KOPT-K1 (cell line): ENCODE measurements around the gene AGR3.

Source experiments
- H3K27ac ChIP-seq: fragments of 200-600 bp; sonication (generic); 2 replicates; pipeline ENCODE4 v1.5.1; 2016; ENCODE audit warnings: antibody characterized with exemption, mild to moderate bottlenecking, low read depth, low read length; ENCODE audit not compliant: poor library complexity, severe bottlenecking
- H3K36me3 ChIP-seq: fragments of 200-600 bp; sonication (generic); 2 replicates; pipeline ENCODE4 v1.5.1; 2017; ENCODE audit warnings: antibody characterized with exemption, mild to moderate bottlenecking, low read length, moderate library complexity; ENCODE audit not compliant: insufficient read depth
- H3K9me3 ChIP-seq: fragments of 200-600 bp; sonication (generic); 2 replicates; pipeline ENCODE4 v1.5.1; 2017; ENCODE audit warnings: antibody characterized with exemption, low read length, mild to moderate bottlenecking; ENCODE audit not compliant: insufficient read depth, poor library complexity, severe bottlenecking

Gene AGR3

GRCh38 chr7:16881844-16882243 lies at the start of gene AGR3:
Gene AGR3, minus strand, starts transcription at chr7:16881983. Its CDS starts 3,365 bp downstream, at chr7:16878618.
- Histone ChIP-seq H3K27ac (no peak within 1 kb of the TSS), H3K9me3 (no peaks in the 10 kb centered on the region), H3K36me3 (no peaks in the 10 kb centered on the region)

- H3K27ac ChIP-seq = peak overlapping the region; percentile 59
- no peaks in the 10 kb centered on the region for H3K36me3 ChIP-seq
- no peaks in the 10 kb centered on the region for H3K9me3 ChIP-seq
Observed at GRCh38 chr7:16930946-16931345, 49.2 kb upstream of the AGR3 start.

- no peak overlapping the region for H3K27ac ChIP-seq
- H3K36me3 ChIP-seq = no peaks in the 10 kb centered on the region
- H3K9me3 ChIP-seq = no peaks in the 10 kb centered on the region
Observed at GRCh38 chr7:16929146-16929762, 47.5 kb upstream of the AGR3 start.

- no peaks in the 10 kb centered on the region for H3K36me3 ChIP-seq
- H3K9me3 ChIP-seq = no peaks in the 10 kb centered on the region
- H3K27ac ChIP-seq = no peak overlapping the region
Observed at GRCh38 chr7:16926861-16927260, 45.1 kb upstream of the AGR3 start.

GRCh38 chr7:16926283-16926682 lies 44.5 kb upstream of the AGR3 start:
- H3K36me3 ChIP-seq = no peaks in the 10 kb centered on the region
- no peak overlapping the region for H3K27ac ChIP-seq
- H3K9me3 ChIP-seq = no peaks in the 10 kb centered on the region

GRCh38 chr7:16925609-16926008 lies 43.8 kb upstream of the AGR3 start:
- no peak overlapping the region for H3K27ac ChIP-seq
- H3K9me3 ChIP-seq = no peaks in the 10 kb centered on the region
- H3K36me3 ChIP-seq = no peaks in the 10 kb centered on the region

- Histone ChIP-seq H3K27ac (peak overlapping the region; percentile 8), H3K9me3 (no peaks in the 10 kb centered on the region), H3K36me3 (no peaks in the 10 kb centered on the region)
Observed at GRCh38 chr7:16923019-16923418, 41.2 kb upstream of the AGR3 start.

- no peaks in the 10 kb centered on the region for H3K9me3 ChIP-seq
- no peaks in the 10 kb centered on the region for H3K36me3 ChIP-seq
- no peak overlapping the region for H3K27ac ChIP-seq
Observed at GRCh38 chr7:16921644-16922257, 40.0 kb upstream of the AGR3 start.

- Histone ChIP-seq H3K9me3 (no peaks in the 10 kb centered on the region), H3K36me3 (no peaks in the 10 kb centered on the region), H3K27ac (no peak overlapping the region)
Observed at GRCh38 chr7:16921151-16921550, 39.4 kb upstream of the AGR3 start.

- H3K9me3 ChIP-seq = no peaks in the 10 kb centered on the region
- H3K27ac ChIP-seq = no peak overlapping the region
- no peaks in the 10 kb centered on the region for H3K36me3 ChIP-seq
Observed at GRCh38 chr7:16919440-16919839, 37.7 kb upstream of the AGR3 start.

- Histone ChIP-seq H3K36me3 (no peaks in the 10 kb centered on the region), H3K27ac (no peak overlapping the region), H3K9me3 (no peaks in the 10 kb centered on the region)
Observed at GRCh38 chr7:16918288-16918895, 36.6 kb upstream of the AGR3 start.

GRCh38 chr7:16916738-16917137 lies 35.0 kb upstream of the AGR3 start:
- Histone ChIP-seq H3K9me3 (no peaks in the 10 kb centered on the region), H3K27ac (no peak overlapping the region), H3K36me3 (no peaks in the 10 kb centered on the region)

- Histone ChIP-seq H3K36me3 (no peaks in the 10 kb centered on the region), H3K27ac (no peak overlapping the region), H3K9me3 (no peaks in the 10 kb centered on the region)
Observed at GRCh38 chr7:16916105-16916639, 34.4 kb upstream of the AGR3 start.

- Histone ChIP-seq H3K27ac (no peak overlapping the region), H3K36me3 (no peaks in the 10 kb centered on the region), H3K9me3 (no peaks in the 10 kb centered on the region)
Observed at GRCh38 chr7:16915405-16915804, 33.6 kb upstream of the AGR3 start.

- Histone ChIP-seq H3K9me3 (no peaks in the 10 kb centered on the region), H3K36me3 (no peaks in the 10 kb centered on the region), H3K27ac (no peak overlapping the region)
Observed at GRCh38 chr7:16914771-16915170, 33.0 kb upstream of the AGR3 start.

- Histone ChIP-seq H3K36me3 (no peaks in the 10 kb centered on the region), H3K27ac (no peak overlapping the region), H3K9me3 (no peaks in the 10 kb centered on the region)
Observed at GRCh38 chr7:16913643-16914042, 31.9 kb upstream of the AGR3 start.
